GM21367 (cell line): ENCODE data around the gene SURF4.
"Not testable (repeated sequence)": the region's sequence is repeated elsewhere in the genome, so short reads cannot be mapped to it uniquely, and the experiment has no call there.

Experiments used
- ATAC-seq: cut with Tn5 transposase; IDR thresholded peaks from one replicate; pipeline ENCODE4 v1.9.1; 2021; ENCODE audit not compliant: unreplicated experiment

The SURF4 gene

DNA sequence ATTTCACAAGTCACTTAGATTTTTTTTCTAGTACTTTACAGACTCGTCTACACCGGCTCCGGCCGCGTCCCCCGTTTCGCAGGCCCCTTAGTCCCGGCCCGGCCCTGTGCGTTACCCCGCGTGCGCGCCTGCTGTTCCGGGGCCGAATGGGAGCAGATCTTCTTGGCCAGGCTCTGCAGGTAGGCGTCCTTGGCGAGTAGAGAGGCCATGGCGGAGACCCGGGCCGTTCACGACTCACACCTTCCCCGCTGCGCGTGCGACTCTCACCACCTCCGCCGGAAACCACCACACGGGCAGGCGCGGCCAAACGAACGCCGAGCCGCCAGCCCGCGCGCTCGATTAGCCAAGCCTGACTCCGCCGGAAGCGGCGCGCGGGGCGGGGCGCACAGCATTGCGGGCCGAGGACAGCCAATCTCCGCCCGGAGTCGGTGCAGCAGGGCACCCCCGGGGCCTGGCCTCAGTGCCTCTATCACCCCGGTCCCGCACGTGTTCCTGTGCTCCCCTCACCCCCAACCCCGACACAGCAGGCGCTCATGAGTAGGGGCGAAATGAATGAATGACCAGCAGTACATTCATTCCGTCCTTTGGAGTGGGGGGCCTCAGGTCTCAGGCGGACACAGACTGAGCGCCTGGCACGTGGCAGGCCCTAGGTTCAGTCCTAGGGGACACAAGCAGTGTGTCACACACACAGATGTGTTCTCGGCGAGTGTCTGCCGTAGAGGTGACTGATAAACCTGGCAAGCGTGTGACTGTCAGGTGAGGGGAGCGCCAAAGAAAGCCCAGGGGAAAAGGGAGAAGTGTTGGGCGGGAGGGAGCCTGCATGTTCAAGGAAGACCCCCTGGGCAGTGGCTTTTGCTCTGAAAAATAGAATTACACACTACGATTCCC lies 39.7 kb downstream of the SURF4 start, which contains the start of gene SURF6:
Gene SURF6, minus strand, starts transcription at position 265 of the 888 bp plus-strand sequence. Its CDS starts 56 bp downstream, at position 209.
- peak; percentile 78 for ATAC-seq

GRCh38 chr9:133334888-133335287 lies 41.0 kb downstream of the SURF4 start:
- not testable (repeated sequence) for ATAC-seq

DNA sequence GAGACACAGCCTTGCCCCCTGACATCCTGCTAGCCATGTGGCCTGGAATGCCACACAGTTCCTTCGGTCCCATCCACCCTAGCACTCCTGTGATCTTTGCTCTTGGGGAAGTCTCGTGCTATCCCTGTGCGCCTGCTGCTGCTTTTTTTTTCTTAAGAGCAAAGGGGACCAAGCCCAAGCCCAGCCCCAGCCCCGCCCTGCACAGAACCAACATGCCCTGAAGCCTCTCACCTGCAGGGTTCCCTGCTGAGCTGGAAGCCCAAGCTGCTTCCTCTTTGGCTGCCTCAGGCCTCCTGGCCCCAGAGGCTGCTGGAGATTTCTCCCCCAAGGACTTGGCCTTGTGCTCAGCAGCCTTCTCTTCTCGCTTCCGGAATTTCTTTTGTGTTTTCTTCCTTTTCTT lies 41.7 kb downstream of the SURF4 start:
- no peak for ATAC-seq

DNA sequence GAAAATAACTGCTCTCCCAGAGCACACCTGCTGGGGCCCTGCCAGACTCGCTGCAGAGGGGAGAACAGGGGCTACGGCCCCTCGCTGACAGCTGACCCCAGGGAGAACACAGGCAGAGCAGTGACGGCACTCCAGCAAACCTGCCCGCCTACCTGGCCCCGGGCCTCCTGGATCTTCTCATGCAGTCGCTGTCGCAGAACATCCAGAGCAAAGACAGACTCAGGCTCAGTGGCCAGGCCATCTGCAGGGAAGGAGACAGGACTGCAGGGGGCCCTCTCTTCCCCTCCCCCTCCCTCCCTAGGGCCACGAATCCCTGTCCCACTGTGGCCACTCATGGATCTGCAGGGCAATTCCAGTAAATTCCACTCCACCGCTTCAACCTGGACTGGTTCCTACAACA lies 42.3 kb downstream of the SURF4 start:
- no peak for ATAC-seq

DNA sequence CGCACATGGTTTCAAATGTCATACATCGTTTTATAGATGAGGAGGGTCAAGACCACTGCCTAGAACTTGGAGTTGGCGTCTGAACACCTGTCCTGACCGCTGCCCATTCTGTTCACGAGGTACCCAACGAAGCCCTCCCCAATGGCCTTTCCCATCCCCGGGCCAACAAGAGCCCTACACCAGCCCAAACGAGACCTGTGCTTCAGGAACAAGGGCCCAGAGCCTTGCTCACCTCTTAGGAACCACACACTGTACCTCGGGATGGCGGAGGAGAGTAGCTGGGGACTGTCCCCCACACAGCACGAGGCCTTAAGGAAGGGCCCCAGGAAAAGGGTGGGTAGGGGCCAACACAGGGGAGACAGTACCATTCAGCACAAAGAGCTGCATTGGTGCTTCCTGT lies 42.8 kb downstream of the SURF4 start:
- no peak for ATAC-seq

DNA sequence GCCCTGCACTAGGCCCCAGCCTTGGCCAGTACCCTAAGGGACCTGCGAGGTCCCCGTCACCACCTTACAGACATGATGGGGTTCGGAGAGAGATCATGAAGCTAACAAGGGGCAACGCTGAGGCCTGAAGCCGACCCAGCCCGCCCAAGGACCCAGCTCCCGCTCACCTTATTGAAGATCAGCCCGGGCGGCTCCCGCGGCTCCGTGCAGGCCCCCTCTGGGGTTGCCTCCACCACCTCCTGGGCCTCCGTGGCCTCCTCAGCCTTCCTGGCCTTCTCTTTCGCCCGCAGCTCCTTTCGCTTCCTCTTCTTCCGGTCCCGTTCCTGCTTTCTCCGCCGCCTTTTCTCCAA lies 43.5 kb downstream of the SURF4 start:
- ATAC-seq = no peak

- ATAC-seq = no peak
Observed at GRCh38 chr9:133331641-133332380, 44.0 kb downstream of the SURF4 start.

DNA sequence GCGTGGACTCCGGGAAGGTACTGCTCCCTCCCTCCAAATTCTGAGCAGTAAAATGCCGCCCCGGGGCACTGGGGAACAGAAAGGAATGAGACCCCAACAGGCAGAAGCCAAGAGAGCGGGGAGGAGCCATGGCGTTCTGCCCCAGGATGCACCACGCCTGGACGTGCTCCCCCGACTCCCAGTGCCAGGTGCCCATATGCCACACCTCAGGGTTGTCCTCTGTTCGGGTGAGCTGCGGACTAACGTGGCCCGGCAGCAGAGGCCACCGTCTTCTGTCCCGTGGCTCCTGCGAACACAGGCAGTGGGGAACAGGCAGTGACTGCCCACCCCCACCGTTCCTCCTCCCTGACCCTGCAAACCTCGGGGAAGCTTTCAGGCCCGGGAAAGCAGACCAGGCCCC lies 44.6 kb downstream of the SURF4 start:
- ATAC-seq = no peak

- not testable (repeated sequence) for ATAC-seq
Observed at GRCh38 chr9:133329306-133330156, 46.3 kb downstream of the SURF4 start.

DNA sequence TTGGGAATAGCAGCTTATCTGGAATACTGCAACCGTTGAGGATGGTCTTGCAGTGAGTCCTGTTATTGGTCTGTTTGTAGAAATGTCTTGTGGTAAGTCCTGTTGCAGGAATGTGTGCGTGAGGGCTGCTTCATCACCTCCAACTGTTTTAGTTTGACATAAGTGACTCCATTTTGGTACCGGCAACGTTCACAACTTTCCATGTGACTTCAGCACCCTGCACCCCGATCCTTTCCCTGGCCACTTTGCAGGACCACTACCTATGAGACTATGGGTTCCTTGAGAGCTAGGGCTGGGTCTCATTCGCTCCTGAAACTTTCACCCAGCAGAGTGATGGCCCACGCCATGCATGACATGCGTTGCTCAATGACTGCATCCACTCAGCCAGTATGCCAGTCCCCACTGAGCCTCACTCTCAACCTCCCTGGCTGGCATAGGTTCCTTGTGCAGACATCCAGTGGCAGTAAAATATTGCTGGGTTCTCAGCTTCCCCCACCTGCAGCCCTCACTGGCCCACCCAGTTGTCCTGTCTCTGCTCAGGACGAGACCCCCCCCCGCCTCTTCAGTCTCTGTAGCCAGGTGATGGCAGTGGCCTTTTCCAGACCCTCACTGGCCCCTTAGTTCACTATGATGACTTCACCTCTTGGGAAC lies 47.9 kb downstream of the SURF4 start:
- ATAC-seq = no peak

DNA sequence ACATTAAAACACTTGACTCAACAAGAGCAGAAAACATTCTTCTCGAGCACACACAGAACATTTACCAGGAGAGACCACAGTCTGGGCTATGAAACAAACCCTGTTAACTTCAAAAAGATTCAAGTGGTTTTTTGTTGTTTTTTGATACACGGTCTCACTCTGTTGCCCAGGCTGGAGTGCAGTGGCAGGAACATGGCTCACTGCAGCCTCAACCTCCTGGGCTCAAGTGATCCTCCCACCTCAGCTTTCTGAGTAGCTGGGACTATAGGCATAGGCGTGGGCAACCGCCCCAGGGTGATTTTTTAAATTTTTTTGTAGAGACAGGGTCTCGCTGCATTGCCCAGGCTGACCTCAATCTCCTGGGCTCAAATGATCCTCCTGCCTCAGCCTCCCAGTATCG lies 48.8 kb downstream of the SURF4 start:
- ATAC-seq = not testable (repeated sequence)

DNA sequence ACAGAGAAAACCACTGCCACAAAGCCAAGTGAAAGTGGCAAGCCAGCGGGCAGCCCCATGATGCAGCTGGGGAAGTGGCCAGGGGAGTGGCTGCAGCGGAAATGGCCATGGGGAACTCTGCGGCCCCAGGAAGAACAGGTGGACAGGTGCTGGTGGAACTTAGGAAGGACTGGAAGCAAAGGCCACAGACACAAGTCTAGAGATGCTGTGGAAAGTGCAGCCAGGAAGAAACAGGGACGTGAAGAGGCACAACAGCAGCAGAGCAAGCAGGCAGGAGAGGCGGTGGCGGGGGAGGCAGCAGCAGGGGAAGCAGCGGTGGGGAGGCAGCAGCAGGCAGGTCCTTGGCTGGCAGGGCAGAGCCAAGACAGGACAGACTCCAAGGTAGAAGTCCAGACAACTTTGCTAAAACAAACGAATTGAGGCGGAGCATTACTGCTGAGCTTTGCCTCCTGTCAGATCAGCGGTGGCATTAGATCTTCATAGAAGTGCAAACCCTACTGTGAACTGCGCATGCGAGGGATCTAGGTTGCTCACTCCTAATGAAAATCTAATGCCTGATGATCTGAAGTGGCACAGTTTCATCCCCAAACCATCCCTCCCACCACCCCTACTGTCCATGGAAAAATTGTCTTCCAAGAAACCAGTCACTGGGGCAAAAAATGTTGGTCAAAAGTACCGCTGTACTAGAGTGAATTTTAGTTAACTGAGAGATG lies 51.7 kb downstream of the SURF4 start:
- no peak for ATAC-seq

- no peak for ATAC-seq
Observed at GRCh38 chr9:133323211-133323610, 52.6 kb downstream of the SURF4 start.

DNA sequence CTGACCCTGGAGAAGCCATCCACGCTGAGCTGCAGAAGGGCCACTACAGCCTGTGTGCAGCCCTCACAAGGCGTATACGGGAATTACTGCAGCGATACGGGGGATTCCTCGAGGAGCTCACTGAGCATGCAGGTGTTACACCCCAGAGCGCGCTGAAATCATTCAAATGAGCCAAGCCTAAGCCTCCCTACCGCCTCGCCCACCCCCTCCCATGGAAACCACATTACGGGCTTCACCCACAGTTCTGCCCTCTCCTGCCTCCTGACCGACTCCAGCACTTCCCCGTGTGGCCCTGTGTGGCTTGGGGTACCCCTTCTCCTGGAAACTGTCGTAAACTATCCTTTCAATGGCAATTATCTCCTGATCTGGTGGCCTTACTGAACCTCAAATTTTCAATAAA lies 53.2 kb downstream of the SURF4 start:
- ATAC-seq = no peak

- no peak for ATAC-seq
Observed at GRCh38 chr9:133321411-133321935, 54.4 kb downstream of the SURF4 start.

DNA sequence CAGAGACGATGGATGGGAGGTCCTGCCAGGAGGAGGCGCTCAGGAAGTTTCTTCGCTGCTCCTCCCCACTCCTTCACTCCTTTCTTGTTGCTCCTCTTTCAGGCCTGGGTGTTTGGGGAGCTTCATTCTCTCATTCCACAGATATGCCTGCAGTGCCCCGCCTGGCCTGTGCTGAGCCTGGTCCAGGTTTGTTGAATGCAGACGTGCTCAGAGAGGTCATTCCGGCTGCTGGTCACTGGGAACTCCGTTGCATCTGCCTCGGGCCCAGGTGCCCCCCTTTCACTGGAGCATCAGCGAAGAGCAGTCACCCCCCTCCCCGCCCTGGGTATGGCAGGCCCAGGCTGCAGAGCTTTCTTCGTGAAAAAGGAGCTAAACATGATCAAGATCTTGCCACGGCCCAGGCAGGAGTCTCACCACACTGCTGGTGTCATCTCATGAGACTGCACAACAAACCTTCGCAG lies 55.4 kb downstream of the SURF4 start:
- no peak for ATAC-seq

- not testable (repeated sequence) for ATAC-seq
Observed at GRCh38 chr9:133317551-133317950, 58.3 kb downstream of the SURF4 start.

DNA sequence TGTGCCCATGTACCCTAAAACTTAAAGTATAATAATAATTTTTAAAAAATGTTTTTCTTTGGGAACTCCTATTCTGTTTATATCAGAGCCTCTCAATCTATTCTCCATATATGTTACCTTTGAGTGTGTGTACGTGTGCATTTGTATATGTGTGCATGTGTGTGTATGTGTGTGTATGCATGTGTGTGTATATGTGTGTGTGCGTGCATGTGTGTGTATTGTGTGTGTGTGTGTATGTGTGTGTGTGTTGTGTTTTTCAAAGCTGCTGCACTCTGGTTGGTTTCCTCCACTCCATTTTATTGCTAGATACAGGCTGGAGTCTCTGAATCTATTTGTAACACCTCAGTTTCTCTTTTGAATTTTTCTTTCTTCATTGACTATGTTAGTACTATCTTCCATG lies 59.9 kb downstream of the SURF4 start:
- ATAC-seq = no peak
